ENCODE results near the gene TSPAN3.

TSPAN3 gene

DNA sequence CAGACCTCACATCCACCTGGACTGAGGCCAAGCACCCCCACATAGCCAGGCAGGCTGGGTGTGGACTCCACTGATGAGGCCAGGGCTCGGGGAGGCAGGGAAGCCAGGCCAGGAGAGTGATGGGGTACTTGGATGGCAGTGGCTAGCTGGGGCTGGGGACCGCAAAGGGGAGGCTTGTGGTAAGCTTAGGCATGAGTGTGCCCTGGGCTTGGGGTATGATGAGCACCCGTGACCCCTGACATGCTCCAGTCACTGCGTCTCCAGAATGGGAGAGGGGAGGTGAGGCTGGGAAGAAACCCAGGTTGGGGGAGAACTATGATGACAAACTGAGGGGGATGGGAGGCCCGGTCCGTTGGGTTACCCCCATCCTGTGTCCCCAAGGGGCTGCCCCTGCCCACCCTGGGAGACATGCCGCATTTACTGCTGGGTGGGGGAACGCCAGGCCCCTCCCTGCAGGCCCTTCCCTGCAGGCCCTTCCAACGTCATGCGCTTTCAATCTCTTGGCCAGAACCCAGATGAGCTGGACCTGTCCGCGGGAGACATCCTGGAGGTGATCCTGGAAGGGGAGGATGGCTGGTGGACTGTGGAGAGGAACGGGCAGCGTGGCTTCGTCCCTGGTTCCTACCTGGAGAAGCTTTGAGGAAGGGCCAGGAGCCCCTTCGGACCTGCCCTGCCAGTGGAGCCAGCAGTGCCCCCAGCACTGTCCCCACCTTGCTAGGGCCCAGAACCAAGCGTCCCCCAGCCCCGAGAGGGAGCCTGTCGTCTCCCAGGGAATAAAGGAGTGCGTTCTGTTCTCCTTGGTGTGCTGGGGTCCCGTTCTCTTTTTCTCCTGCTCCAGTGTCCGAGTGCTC is 34.1 kb downstream of the TSPAN3 start:
- H2AFZ ChIP-seq (ENCODE audit: low read length), result no peak overlapping the region
- H3K9ac ChIP-seq (ENCODE audit: low read depth, low read length, poor library complexity), result peak overlapping the region; percentile 4
- peaks cover 2 to 11% of the 10 kb centered on the region in 2 donors for H3K4me1 ChIP-seq (ENCODE audit: control insufficient read depth in 2 of 2, insufficient read depth in 1 of 2, low read depth in 1 of 2, low read length in 2 of 2)
- no peak for DNase-seq (ENCODE audit: low spot score)
- H2BK5ac ChIP-seq (ENCODE audit: low read length), result peak overlapping the region; percentile 82
- H3K27ac ChIP-seq (replicated peaks; ENCODE audit: low read length), result no peak overlapping the region
- peak overlapping the region; percentile 8 for H3K23ac ChIP-seq (ENCODE audit: low read depth, low read length, poor library complexity)
- H3K36me3 ChIP-seq (replicated peaks in 1 of 2; ENCODE audit: control insufficient read depth in 2 of 2, insufficient read depth in 2 of 2, low read length in 2 of 2), result peaks cover 12 to 29% of the 10 kb centered on the region in 2 donors
- H4K91ac ChIP-seq (ENCODE audit: low read depth, low read length, poor library complexity), result no peak overlapping the region
- H3K79me1 ChIP-seq (ENCODE audit: low read depth, low read length), result peaks cover 9% of the 10 kb centered on the region
- H3K18ac ChIP-seq (ENCODE audit: low read length), result peak overlapping the region; percentile 28
- H3K14ac ChIP-seq (ENCODE audit: low read length), result no peak overlapping the region
- no peak overlapping the region for H3K4me2 ChIP-seq (ENCODE audit: insufficient read depth, low read length, poor library complexity, severe bottlenecking)
- no peak overlapping the region for H2BK12ac ChIP-seq (ENCODE audit: low read length)
- no CpG with 5 or more reads among the region's 22 CpGs for WGBS, 2 donors (ENCODE audit: extremely low coverage in 2 of 2, insufficient read length in 2 of 2, insufficient replicate concordance in 1 of 2)
- H2AK5ac ChIP-seq (ENCODE audit: low read depth, low read length), result no peak overlapping the region
- no peaks in the 10 kb centered on the region for H3K9me3 ChIP-seq (replicated peaks in 1 of 2; ENCODE audit: control insufficient read depth in 2 of 2, insufficient read depth in 1 of 2, low read depth in 1 of 2, low read length in 2 of 2)
- no peak overlapping the region for H3K4ac ChIP-seq (ENCODE audit: low read length)
- H4K8ac ChIP-seq (ENCODE audit: low read depth, low read length), result peak overlapping the region; percentile 43
- H2BK120ac ChIP-seq (ENCODE audit: low read depth, low read length), result peak overlapping the region; percentile 31
- no peak overlapping the region for H2BK15ac ChIP-seq (ENCODE audit: low read length)
- no peak overlapping the region for H3K4me3 ChIP-seq (ENCODE audit: low read length in 2 of 2)
- no peaks in the 10 kb centered on the region for H3K27me3 ChIP-seq (ENCODE audit: control insufficient read depth in 3 of 3, insufficient read depth in 3 of 3, low read depth in 1 of 3, low read length in 3 of 3)

DNA sequence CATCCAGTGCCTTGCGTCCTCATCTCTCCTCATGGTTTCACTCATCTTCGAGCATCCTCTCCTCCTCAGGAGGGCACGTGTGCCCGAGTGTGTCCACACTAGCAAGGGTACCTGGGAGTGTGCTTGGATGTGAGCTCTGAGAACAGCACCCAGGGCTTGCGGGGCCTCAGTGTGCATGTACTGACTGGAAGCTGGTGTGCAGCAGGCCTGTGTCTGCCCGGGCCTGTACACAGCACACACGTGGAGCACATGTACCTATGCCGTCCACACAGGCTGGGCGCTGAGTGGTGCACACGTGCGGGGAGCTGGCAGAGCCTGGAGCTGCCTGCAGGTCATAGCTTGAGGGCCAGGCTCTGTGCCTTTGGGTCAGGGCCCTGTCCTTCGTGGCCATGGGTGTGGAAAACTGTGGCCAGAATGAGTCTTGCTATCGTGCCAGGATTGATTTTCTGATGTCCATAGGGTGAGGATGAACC is 34.9 kb downstream of the TSPAN3 start:
- no peaks in the 10 kb centered on the region for H3K9me3 ChIP-seq (replicated peaks in 1 of 2; ENCODE audit: control insufficient read depth in 2 of 2, insufficient read depth in 1 of 2, low read depth in 1 of 2, low read length in 2 of 2)
- H3K18ac ChIP-seq (ENCODE audit: low read length), result peak overlapping the region; percentile 77
- WGBS, 2 donors (ENCODE audit: extremely low coverage in 2 of 2, insufficient read length in 2 of 2, insufficient replicate concordance in 1 of 2), result no CpG with 5 or more reads among the region's 13 CpGs
- H3K14ac ChIP-seq (ENCODE audit: low read length), result peak overlapping the region; percentile 17
- peaks cover 9 to 17% of the 10 kb centered on the region in 2 donors for H3K4me1 ChIP-seq (ENCODE audit: control insufficient read depth in 2 of 2, insufficient read depth in 1 of 2, low read depth in 1 of 2, low read length in 2 of 2)
- no peak for DNase-seq (ENCODE audit: low spot score)
- no peak overlapping the region for H4K8ac ChIP-seq (ENCODE audit: low read depth, low read length)
- no peak overlapping the region for H3K4me2 ChIP-seq (ENCODE audit: insufficient read depth, low read length, poor library complexity, severe bottlenecking)
- H2BK15ac ChIP-seq (ENCODE audit: low read length), result no peak overlapping the region
- no peak overlapping the region for H3K9ac ChIP-seq (ENCODE audit: low read depth, low read length, poor library complexity)
- peaks cover 12 to 26% of the 10 kb centered on the region in 2 donors for H3K36me3 ChIP-seq (replicated peaks in 1 of 2; ENCODE audit: control insufficient read depth in 2 of 2, insufficient read depth in 2 of 2, low read length in 2 of 2)
- no peak overlapping the region for H2AFZ ChIP-seq (ENCODE audit: low read length)
- peak overlapping the region in 1 of 2 donors; percentile 33 for H3K4me3 ChIP-seq (ENCODE audit: low read length in 2 of 2)
- no peak overlapping the region for H4K91ac ChIP-seq (ENCODE audit: low read depth, low read length, poor library complexity)
- no peak overlapping the region for H2AK5ac ChIP-seq (ENCODE audit: low read depth, low read length)
- H2BK12ac ChIP-seq (ENCODE audit: low read length), result no peak overlapping the region
- no peak overlapping the region for H2BK120ac ChIP-seq (ENCODE audit: low read depth, low read length)
- H2BK5ac ChIP-seq (ENCODE audit: low read length), result no peak overlapping the region
- H3K27me3 ChIP-seq (ENCODE audit: control insufficient read depth in 3 of 3, insufficient read depth in 3 of 3, low read depth in 1 of 3, low read length in 3 of 3), result no peaks in the 10 kb centered on the region
- H3K23ac ChIP-seq (ENCODE audit: low read depth, low read length, poor library complexity), result peak overlapping the region; percentile 75
- H3K79me1 ChIP-seq (ENCODE audit: low read depth, low read length), result peaks cover 9% of the 10 kb centered on the region
- no peak overlapping the region for H3K27ac ChIP-seq (replicated peaks; ENCODE audit: low read length)
- no peak overlapping the region for H3K4ac ChIP-seq (ENCODE audit: low read length)

DNA sequence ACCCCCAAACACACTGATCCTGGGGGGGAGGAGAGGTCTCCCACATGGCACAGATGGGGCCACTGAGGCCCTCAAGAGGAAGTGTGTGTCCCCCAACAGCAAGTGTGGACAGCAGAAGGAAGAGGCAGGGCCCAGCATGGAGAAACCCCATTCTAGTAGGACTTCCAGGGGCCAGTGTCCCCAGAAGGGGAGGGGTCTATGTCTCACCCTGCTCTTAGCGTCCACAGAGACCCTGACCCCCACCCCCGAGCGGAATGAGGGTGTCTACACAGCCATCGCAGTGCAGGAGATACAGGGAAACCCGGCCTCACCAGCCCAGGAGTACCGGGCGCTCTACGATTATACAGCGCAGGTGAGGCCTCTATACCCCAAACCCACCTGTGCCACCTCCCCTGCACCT is 35.3 kb downstream of the TSPAN3 start:
- Histone ChIP-seq H3K23ac (ENCODE audit: low read depth, low read length, poor library complexity) (peak overlapping the region; percentile 75), H3K18ac (ENCODE audit: low read length) (peak overlapping the region; percentile 77), H3K36me3 (replicated peaks in 1 of 2; ENCODE audit: control insufficient read depth in 2 of 2, insufficient read depth in 2 of 2, low read length in 2 of 2) (peaks cover 12 to 26% of the 10 kb centered on the region in 2 donors), H2BK120ac (ENCODE audit: low read depth, low read length) (no peak overlapping the region), H3K27ac (replicated peaks; ENCODE audit: low read length) (no peak overlapping the region), H2AFZ (ENCODE audit: low read length) (no peak overlapping the region), H3K9ac (ENCODE audit: low read depth, low read length, poor library complexity) (no peak overlapping the region), H3K79me1 (ENCODE audit: low read depth, low read length) (peaks cover 9% of the 10 kb centered on the region), H4K8ac (ENCODE audit: low read depth, low read length) (no peak overlapping the region), H2BK15ac (ENCODE audit: low read length) (no peak overlapping the region), H3K4me2 (ENCODE audit: insufficient read depth, low read length, poor library complexity, severe bottlenecking) (no peak overlapping the region), H2AK5ac (ENCODE audit: low read depth, low read length) (no peak overlapping the region), H2BK12ac (ENCODE audit: low read length) (no peak overlapping the region), H2BK5ac (ENCODE audit: low read length) (no peak overlapping the region), H3K4me3 (ENCODE audit: low read length in 2 of 2) (no peak overlapping the region), H4K91ac (ENCODE audit: low read depth, low read length, poor library complexity) (no peak overlapping the region), H3K9me3 (replicated peaks in 1 of 2; ENCODE audit: control insufficient read depth in 2 of 2, insufficient read depth in 1 of 2, low read depth in 1 of 2, low read length in 2 of 2) (no peaks in the 10 kb centered on the region), H3K4me1 (ENCODE audit: control insufficient read depth in 2 of 2, insufficient read depth in 1 of 2, low read depth in 1 of 2, low read length in 2 of 2) (peaks cover 13 to 21% of the 10 kb centered on the region in 2 donors), H3K14ac (ENCODE audit: low read length) (peak overlapping the region; percentile 6), H3K4ac (ENCODE audit: low read length) (no peak overlapping the region), H3K27me3 (ENCODE audit: control insufficient read depth in 3 of 3, insufficient read depth in 3 of 3, low read depth in 1 of 3, low read length in 3 of 3) (no peaks in the 10 kb centered on the region)
- DNase-seq (ENCODE audit: low spot score), result no peak
- no CpG with 5 or more reads among the region's 9 CpGs for WGBS, 2 donors (ENCODE audit: extremely low coverage in 2 of 2, insufficient read length in 2 of 2, insufficient replicate concordance in 1 of 2)

DNA sequence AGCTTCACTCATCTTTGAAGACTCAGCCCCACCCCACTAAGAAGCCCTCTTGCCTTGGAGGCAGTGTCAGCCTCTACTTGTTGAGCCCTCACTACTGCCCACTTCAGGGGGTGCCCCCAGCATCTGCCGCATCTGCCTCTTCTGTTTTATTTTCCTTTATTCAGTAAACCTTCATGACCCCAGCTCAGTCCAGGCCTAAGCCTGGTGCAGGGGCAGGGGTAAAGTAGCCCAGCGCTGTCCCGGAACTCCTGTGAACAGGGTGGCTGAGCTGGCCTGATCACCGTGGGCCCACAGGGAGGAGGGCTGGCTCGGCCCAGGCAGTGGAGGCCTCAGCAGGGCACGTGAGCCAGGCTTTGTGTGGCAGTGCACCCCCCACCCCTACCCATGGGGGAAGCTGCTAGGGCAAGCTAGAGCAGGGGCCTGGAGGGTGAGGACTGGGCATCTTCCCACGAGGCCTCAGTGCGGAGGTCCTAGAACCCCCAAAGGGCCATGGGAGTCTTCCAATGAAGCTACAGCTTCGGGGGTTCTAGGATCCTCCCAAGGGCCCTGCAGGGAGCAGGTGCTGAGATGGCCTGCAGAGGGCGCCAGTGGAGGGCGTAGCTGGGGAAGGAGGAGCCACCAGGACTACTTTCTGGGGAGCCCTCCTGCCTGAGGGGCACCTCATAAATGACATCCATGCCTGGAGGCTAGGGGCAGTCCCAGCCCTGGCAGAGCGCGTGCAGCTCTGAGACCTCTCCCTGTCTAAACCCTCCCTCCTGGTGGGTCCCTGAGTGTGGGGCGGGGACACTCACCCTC is 36.0 kb downstream of the TSPAN3 start:
- H3K23ac ChIP-seq (ENCODE audit: low read depth, low read length, poor library complexity), result no peak overlapping the region
- peak overlapping the region; percentile 26 for H3K4ac ChIP-seq (ENCODE audit: low read length)
- H2AK5ac ChIP-seq (ENCODE audit: low read depth, low read length), result peak overlapping the region; percentile 33
- no CpG with 5 or more reads among the region's 14 CpGs for WGBS, 2 donors (ENCODE audit: extremely low coverage in 2 of 2, insufficient read length in 2 of 2, insufficient replicate concordance in 1 of 2)
- H3K9me3 ChIP-seq (replicated peaks in 1 of 2; ENCODE audit: control insufficient read depth in 2 of 2, insufficient read depth in 1 of 2, low read depth in 1 of 2, low read length in 2 of 2), result no peaks in the 10 kb centered on the region
- no peak overlapping the region for H3K27ac ChIP-seq (replicated peaks; ENCODE audit: low read length)
- H2BK12ac ChIP-seq (ENCODE audit: low read length), result no peak overlapping the region
- H3K4me3 ChIP-seq (ENCODE audit: low read length in 2 of 2), result no peak overlapping the region
- peaks cover 9% of the 10 kb centered on the region for H3K79me1 ChIP-seq (ENCODE audit: low read depth, low read length)
- H3K4me2 ChIP-seq (ENCODE audit: insufficient read depth, low read length, poor library complexity, severe bottlenecking), result no peak overlapping the region
- H3K9ac ChIP-seq (ENCODE audit: low read depth, low read length, poor library complexity), result peak overlapping the region; percentile 80
- H4K8ac ChIP-seq (ENCODE audit: low read depth, low read length), result no peak overlapping the region
- H3K36me3 ChIP-seq (replicated peaks in 1 of 2; ENCODE audit: control insufficient read depth in 2 of 2, insufficient read depth in 2 of 2, low read length in 2 of 2), result peaks cover 12 to 26% of the 10 kb centered on the region in 2 donors
- no peak overlapping the region for H2AFZ ChIP-seq (ENCODE audit: low read length)
- H3K27me3 ChIP-seq (ENCODE audit: control insufficient read depth in 3 of 3, insufficient read depth in 3 of 3, low read depth in 1 of 3, low read length in 3 of 3), result no peaks in the 10 kb centered on the region
- H2BK15ac ChIP-seq (ENCODE audit: low read length), result no peak overlapping the region
- no peak for DNase-seq (ENCODE audit: low spot score)
- H4K91ac ChIP-seq (ENCODE audit: low read depth, low read length, poor library complexity), result peak overlapping the region; percentile 65
- H2BK5ac ChIP-seq (ENCODE audit: low read length), result no peak overlapping the region
- peaks cover 20 to 28% of the 10 kb centered on the region in 2 donors for H3K4me1 ChIP-seq (ENCODE audit: control insufficient read depth in 2 of 2, insufficient read depth in 1 of 2, low read depth in 1 of 2, low read length in 2 of 2)
- peak overlapping the region; percentile 4 for H2BK120ac ChIP-seq (ENCODE audit: low read depth, low read length)
- H3K14ac ChIP-seq (ENCODE audit: low read length), result peak overlapping the region; percentile 67
- H3K18ac ChIP-seq (ENCODE audit: low read length), result peak overlapping the region; percentile 89

Measured in neuronal stem cell (in vitro differentiated cells).